GM18499 (cell line): ENCODE data around the gene CKLF.
"Not testable (repeated sequence)": the region's sequence is repeated elsewhere in the genome, so short reads cannot be mapped to it uniquely, and the experiment has no call there.

Source experiments
- ATAC-seq: cut with Tn5 transposase; IDR thresholded peaks from one replicate; pipeline ENCODE4 v1.9.1; 2021; ENCODE audit warnings: moderate number of reproducible peaks; ENCODE audit not compliant: insufficient read depth, unreplicated experiment

CKLF gene

DNA sequence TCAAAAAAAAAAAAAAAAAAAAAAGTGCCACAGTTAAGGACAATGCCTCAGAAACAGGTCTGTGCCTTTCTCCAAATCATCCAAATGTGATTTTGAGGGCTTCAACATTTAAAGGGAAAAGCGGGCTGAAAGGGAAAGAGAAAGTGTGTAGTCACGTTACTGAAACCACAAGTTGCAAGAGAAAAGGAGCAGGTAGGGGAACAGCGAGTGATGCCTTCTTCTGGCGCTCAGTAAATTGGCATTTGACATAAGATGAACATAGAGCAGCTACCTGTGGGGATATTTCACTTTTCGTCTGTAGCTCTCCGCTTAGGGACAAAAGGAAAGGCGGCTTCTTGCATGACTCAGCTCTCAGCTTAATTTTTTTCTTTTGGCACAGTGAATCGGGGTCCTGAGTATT is 37.9 kb downstream of the CKLF start:
- no peak for ATAC-seq

DNA sequence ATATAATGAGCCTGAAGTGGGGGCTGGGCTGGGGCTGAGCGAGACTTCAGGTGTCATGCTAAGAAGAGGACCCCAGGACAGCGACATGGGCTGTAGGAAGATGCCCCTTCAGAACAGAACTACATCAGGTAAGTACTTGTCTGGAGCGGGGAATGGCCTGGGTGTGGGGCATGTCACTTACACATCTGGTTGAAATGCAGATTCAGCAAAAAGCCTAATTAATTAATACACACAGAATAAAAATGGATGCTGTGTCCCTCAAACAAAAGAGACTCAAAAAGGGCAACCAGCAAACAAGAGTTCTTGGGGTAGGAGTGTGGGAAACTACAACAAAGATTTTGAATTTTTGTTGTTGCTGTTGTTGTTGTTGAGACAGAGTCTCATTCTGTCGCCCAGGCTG is 38.6 kb downstream of the CKLF start:
- no peak for ATAC-seq

DNA sequence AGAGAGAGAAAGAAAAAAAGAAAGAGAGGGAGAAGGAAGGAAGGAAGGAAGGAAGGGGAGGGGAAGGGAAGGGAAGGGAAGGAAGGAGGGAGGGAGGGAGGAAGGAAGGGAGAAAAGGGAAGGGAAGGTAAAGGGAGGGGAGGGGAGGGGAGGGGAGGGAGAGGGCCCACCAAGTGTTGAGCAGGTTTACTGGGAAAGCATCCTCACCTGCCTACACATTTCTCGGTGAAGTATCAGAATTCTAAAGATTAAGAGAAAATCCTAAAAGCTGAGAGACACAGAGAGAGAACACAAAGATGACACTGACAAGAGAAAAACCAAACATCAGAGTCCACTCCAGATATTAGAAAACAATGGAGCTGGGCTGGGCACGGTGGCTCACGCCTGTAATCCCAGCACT is 39.9 kb downstream of the CKLF start:
- ATAC-seq, result no peak

DNA sequence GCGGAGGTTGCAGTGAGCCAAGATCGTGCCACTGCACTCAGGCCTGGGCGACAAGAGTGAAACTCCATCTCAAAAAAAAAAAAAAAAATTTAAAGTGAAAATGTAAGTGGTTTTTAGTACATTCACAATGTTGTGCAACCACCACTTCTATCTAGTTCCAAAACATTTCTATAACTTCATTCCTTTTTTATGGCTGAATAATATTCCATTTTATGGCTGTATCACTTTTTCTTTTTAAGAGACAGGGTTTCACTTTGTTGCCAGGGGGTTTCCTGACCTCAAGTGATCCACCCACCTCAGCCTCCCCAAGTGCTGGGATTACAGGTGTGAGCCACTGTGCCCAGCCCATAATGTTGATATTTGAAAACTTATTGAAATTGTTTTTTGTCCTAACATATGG is 40.4 kb downstream of the CKLF start:
- no peak for ATAC-seq

DNA sequence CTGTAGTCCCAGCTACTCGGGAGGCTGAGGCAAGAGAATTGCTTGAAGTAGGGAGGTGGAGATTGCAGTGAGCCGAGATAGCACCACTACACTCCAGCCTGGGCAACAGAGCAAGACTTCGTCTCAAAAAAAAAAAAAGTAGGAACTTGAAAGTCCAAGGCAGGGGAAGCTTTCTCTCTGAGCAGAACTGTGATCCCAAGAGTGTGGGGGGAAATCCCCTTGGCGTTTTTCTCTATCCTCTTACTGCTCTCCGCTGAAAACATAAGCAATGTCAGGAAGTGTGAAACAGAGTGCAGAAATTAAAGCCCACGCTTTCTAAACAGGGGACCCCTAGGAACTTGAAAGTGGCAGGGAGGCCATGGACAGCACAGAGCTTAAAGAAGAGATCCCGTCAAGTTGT is 42.4 kb downstream of the CKLF start:
- no peak for ATAC-seq

GRCh38 chr16:66596559-66596958 is 44.2 kb downstream of the CKLF start:
- not testable (repeated sequence) for ATAC-seq

- ATAC-seq, result no peak
These were observed 44.8 kb downstream of the CKLF start for GRCh38 chr16:66596986-66597848.

GRCh38 chr16:66598111-66598510 is 45.7 kb downstream of the CKLF start:
- ATAC-seq, result no peak

- ATAC-seq, result no peak
These were observed 47.4 kb downstream of the CKLF start for GRCh38 chr16:66599726-66600125.

- no peak for ATAC-seq
These were observed 48.1 kb downstream of the CKLF start for GRCh38 chr16:66600477-66600876.

- ATAC-seq, result no peak
These were observed 49.1 kb downstream of the CKLF start for GRCh38 chr16:66601471-66601870.

DNA sequence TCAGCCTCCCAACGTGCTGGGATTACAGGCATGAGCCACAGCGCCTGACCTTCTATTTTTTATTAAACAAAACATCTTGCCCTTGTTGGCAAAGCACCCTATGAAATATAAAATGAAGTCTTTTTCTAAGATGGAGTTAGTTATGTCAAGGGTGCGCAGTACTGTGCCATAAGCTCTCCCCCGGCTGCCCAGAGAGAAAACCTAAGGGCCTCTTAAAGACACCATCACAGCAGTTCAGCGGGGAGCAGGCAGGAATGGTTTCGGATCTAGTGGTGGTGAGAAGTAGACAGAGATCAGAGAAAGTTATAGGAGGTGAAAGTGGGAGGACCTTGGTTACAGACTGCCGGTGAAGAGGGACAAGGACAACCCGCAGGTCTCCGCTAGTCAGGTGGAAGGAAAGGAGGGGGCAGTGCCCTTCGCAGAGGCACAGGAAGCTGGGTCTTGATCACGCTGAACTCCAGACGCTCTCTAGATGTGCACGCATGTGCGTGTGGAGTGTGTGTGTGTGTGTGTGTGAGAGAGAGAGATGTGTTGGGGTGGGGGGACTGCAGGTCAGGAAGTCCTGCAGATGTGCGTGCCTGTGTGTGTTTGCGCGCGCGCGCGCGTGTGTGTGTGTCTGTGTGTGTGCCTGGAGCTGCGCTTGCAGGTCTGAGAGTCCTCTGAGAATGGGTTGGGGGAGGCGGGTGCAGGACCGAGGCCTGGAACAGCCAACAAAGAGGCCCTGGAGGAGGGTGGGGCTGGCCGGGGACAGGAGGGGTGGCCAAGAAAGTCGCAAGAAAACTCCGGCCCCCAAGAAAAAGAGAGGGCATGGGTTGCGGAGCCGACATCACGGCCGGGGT is 51.4 kb downstream of the CKLF start:
- no peak for ATAC-seq

DNA sequence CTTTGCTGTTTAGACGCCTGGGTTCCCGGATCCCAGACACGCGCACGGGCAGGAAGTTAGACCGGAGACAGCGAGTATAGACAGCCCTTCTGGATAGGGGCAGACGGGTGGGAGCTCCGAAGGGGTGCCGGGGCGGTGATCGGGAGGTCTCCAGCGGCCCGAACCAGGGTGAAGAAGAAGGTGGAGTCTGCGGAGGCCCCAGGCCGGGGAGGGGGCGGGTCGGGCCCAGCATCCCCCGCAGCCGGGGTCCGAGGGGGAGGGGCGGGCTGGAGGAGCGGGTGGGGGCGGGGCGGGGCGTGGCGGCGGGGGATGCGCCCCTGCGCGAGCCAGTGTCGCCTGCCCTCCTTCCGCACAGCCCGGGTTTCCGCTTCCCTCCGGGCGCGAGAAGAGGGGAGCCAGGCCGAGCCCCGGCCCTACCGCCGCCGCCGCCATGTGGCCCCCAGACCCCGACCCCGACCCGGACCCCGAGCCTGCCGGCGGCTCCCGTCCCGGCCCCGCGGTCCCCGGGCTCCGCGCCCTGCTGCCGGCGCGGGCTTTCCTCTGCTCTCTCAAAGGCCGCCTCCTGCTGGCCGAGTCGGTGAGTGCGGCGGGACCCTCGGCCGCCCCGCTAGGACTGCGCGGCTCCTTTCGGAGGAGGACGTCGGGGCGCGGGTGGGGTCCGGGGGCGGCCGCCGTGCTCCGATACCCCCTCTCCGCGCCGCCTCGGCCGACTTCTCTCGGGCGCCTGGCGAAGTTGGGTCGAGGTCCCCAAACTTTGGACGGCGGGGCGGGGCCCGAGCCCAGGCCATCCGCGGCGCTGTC is 52.2 kb downstream of the CKLF start, which contains the start of gene CMTM3:
Gene CMTM3 (plus strand): TSS at position 329 of the 801 bp plus-strand sequence. CDS start 102 bp downstream, at position 431.
- no peak for ATAC-seq

DNA sequence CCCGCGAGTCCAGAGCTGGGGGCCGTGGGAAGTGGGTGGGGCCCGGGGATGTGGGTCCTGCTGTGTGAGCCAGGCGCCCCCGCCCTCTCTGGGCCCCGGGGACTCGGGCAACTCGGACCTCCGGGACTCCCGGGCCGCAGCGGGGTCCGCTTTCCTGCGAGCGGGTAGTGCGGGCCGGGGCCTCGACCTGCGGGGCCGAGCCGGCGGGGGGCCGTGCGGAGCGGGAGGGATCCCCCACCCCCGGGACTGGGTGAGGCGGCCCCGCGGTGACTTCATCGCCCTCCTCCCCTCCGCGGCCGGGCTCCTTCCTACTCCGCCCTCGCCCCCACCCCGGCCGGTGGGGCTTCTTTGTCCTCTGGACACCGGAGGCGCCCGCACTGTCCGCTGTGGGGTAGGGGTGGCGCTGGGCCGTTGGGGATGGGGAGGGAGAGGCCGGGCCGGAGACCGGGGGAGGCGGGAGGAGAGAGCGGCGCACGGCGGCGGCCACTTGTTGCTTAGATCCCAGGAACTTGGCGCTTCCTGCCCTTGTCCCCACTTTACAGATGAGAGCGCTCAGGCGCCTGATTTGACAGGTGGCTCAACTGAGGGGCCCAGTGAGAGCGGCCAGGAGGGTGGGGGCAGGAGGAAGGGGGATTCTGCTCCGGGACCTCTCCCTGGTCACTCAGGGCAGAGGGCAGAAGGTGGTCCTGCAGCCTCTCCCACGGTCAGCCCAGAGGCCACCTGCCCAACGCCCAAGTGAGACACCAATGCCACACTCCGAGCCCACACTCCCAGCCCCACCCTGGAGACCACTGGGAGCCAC is 53.0 kb downstream of the CKLF start:
- ATAC-seq, result no peak

DNA sequence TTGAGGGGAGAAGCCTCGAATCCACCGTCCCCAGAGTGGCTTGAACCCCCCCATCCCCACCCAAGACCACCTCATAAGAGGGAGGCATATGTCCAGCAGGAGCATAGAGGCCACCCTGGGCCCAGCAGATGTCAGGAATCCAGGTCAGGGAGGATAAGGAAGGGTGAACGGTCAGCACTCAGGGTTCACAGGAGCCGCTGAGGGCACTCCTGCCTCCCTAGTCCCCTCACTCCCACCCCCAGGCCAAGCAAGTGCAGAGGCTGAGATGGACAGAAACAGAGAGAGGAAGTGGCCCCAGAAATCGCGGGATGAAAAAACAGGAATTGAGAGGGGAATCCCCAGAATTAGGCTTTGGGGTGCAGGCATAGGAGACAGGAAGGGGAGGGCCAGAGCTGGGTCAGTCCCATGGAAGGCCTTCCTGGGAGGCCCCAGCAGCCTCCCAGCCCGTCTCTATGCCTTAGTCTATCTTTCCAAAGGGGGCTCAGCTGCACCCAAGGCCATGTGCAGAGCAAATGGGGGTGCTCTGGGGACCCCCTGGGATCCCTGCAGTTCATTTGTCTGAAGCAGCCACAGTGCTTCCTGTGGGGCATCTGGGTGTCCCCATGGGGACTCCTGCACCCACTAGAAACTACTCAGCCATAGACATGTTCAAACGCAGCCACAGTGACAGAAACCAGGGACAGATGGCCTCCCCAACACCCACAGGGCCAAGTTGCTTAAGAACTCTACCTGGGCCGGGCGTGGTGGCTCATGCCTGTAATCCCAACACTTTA is 53.8 kb downstream of the CKLF start:
- peak; percentile 58 for ATAC-seq

DNA sequence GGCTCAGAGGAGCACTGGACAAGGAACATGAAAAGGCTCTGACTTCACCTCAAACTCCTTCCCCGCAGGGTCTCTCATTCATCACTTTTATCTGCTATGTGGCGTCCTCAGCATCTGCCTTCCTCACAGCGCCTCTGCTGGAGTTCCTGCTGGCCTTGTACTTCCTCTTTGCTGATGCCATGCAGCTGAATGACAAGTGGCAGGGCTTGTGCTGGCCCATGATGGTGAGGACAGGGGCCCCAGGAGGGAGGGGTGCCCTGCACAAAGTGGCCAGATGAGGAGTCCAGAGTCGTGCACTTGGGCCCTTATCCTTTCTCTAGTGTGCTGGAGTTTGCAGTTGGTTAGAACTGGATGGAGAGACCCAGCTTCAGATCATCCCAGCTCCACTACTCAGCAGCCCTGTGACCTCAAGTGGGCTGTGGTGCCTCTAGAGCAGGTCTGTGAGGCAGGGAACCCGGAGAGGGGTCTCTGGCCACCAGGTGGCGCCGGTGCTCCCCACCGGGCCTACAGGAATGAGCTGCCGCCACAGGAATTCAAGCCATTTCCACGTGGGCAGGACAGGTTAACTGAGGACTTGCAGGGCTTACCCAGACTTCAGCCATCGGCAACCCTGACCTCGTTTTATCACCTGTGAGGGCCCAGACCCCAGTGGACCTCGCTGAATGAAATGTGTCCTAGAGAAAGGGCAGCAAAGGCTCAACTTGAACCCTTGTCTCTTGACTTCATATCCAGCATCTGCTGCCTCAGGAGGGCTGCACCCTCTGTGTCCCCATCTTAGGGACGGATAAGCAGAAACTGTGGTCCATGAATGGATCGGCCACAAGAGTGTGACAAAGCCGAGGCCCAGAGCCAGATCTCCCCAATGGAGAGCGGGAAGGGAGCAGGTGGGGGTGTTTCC is 56.1 kb downstream of the CKLF start:
- ATAC-seq, result peak; percentile 29

DNA sequence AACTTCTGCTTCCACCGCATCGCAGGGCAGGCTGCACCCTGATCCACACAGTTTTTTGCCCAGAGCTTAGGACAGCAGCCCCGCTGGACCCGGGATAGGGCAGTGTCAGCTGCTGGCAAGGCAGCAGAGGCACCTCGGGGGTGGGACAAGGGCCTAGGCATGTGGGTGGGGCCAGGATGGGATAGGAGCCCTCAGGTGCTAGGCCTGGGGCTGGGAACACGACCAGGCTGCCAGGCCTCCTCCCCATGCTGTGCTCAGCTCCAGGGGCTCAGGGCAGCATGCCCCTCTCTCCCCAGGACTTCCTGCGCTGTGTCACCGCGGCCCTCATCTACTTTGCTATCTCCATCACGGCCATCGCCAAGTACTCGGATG is 56.7 kb downstream of the CKLF start:
- ATAC-seq, result no peak
